Measurements from ENCODE around the gene LCE1C. TPM values are rescaled to one million over a fixed set of nuclear protein-coding genes. Genes with fewer than 3 reads are reported as not detected.

LCE1C gene
- total RNA-seq, 1 experiment from 2014 or later = not detected

- no peak for DNase-seq (ENCODE audit: low spot score)
Observed at GRCh38 chr1:152759453-152760173, 46.8 kb downstream of the LCE1C start.

- no peak for DNase-seq (ENCODE audit: low spot score)
Observed at GRCh38 chr1:152758636-152759035, 47.8 kb downstream of the LCE1C start.

- no peak for DNase-seq (ENCODE audit: low spot score)
Observed at GRCh38 chr1:152757747-152758146, 48.7 kb downstream of the LCE1C start, which contains the start of gene KPRP. Gene KPRP (plus strand): TSS chr1:152758025. CDS start chr1:152759589, 1,564 bp downstream.

- DNase-seq (ENCODE audit: low spot score) = no peak
Observed at GRCh38 chr1:152756872-152757271, 49.6 kb downstream of the LCE1C start.

Other genes with a start within 250 kb of the LCE1C start
- gene LCE3E, start 239.9 kb downstream of the LCE1C start, total RNA-seq (2014; rRNA removed; shearing (Covaris generic)) = not detected in 2 replicates
- gene LCE3D, start 226.1 kb downstream of the LCE1C start, total RNA-seq (2014; rRNA removed; shearing (Covaris generic)) = not detected in 2 replicates
- gene LCE3C, start 206.4 kb downstream of the LCE1C start, total RNA-seq (2014; rRNA removed; shearing (Covaris generic)) = not detected in 2 replicates
- gene LCE3B, start 192.8 kb downstream of the LCE1C start, total RNA-seq (2014; rRNA removed; shearing (Covaris generic)) = not detected in 2 replicates
- gene LCE3A, start 183.5 kb downstream of the LCE1C start, total RNA-seq (2014; rRNA removed; shearing (Covaris generic)) = not detected in 2 replicates
- gene LCE2D, start 143.3 kb downstream of the LCE1C start, total RNA-seq (2014; rRNA removed; shearing (Covaris generic)) = not detected in 2 replicates
- gene LCE2C, start 131.4 kb downstream of the LCE1C start, total RNA-seq (2014; rRNA removed; shearing (Covaris generic)) = not detected in 2 replicates
- gene LCE2B, start 120.5 kb downstream of the LCE1C start, total RNA-seq (2014; rRNA removed; shearing (Covaris generic)) = not detected in 2 replicates
- gene LCE2A, start 108.3 kb downstream of the LCE1C start, total RNA-seq (2014; rRNA removed; shearing (Covaris generic)) = not detected in 2 replicates
- gene LCE4A, start 98.5 kb downstream of the LCE1C start, total RNA-seq (2014; rRNA removed; shearing (Covaris generic)) = not detected in 2 replicates
- gene KPRP, start 48.6 kb downstream of the LCE1C start, total RNA-seq (2014; rRNA removed; shearing (Covaris generic)) = not detected in 2 replicates
- gene LCE1F, start 31.5 kb downstream of the LCE1C start, total RNA-seq (2014; rRNA removed; shearing (Covaris generic)) = not detected in 2 replicates
- gene LCE1E, start 20.4 kb downstream of the LCE1C start, total RNA-seq (2014; rRNA removed; shearing (Covaris generic)) = not detected in 2 replicates
- not detected in 2 replicates for gene LCE1D, start 9.9 kb downstream of the LCE1C start, total RNA-seq (2014; rRNA removed; shearing (Covaris generic))
- not detected in 2 replicates for gene LCE1B, start 5.3 kb upstream of the LCE1C start, total RNA-seq (2014; rRNA removed; shearing (Covaris generic))
- not detected in 2 replicates for gene LCE1A, start 20.8 kb upstream of the LCE1C start, total RNA-seq (2014; rRNA removed; shearing (Covaris generic))
- not detected in 2 replicates for gene LCE6A, start 36.2 kb upstream of the LCE1C start, total RNA-seq (2014; rRNA removed; shearing (Covaris generic))
- gene LCE7A, start 53.3 kb upstream of the LCE1C start, total RNA-seq (2014; rRNA removed; shearing (Covaris generic)) = not detected in 2 replicates
- gene SMCP, start 71.7 kb upstream of the LCE1C start, total RNA-seq (2014; rRNA removed; shearing (Covaris generic)) = not detected in 2 replicates
- gene IVL, start 101.9 kb upstream of the LCE1C start, total RNA-seq (2014; rRNA removed; shearing (Covaris generic)) = not detected in 2 replicates
- not detected in 2 replicates for gene SPRR5, start 140.6 kb upstream of the LCE1C start, total RNA-seq (2014; rRNA removed; shearing (Covaris generic))
- not detected in 2 replicates for gene SPRR4, start 164.0 kb upstream of the LCE1C start, total RNA-seq (2014; rRNA removed; shearing (Covaris generic))
- gene SPRR1A, start 177.4 kb upstream of the LCE1C start, total RNA-seq (2014; rRNA removed; shearing (Covaris generic)) = not detected in 2 replicates
- not detected in 2 replicates for gene SPRR3, start 195.1 kb upstream of the LCE1C start, total RNA-seq (2014; rRNA removed; shearing (Covaris generic))
- not detected in 2 replicates for gene SPRR1B, start 224.6 kb upstream of the LCE1C start, total RNA-seq (2014; rRNA removed; shearing (Covaris generic))
- not detected in 2 replicates for gene SPRR2D, start 234.5 kb upstream of the LCE1C start, total RNA-seq (2014; rRNA removed; shearing (Covaris generic))

All from A172 (cell line).